Astrocyte of the cerebellum (primary cell): ENCODE data around the gene ANKRD62.

Experiments
- DNase-seq: peaks from one replicate; pipeline ENCODE4 v3.0.0-alpha.2; 2011; ENCODE audit warnings: low read depth
- H3K4me3 ChIP-seq: 2 replicates; pipeline ENCODE4 v1.5.1; 2011; ENCODE audit warnings: mild to moderate bottlenecking, low read depth, low read length, moderate library complexity
- CTCF ChIP-seq: IDR thresholded peaks from 2 replicates; pipeline ENCODE4 v1.5.1; 2012; ENCODE audit warnings: low read length, low read depth, moderate library complexity, mild to moderate bottlenecking; ENCODE audit errors: missing control alignments
- in situ Hi-C: cut with HindIII; loops from 2 replicates; pipeline ENCODE4 v1.10.0; 2017; ENCODE audit warnings: low sequenced_read_pairs

Gene ANKRD62

DNA sequence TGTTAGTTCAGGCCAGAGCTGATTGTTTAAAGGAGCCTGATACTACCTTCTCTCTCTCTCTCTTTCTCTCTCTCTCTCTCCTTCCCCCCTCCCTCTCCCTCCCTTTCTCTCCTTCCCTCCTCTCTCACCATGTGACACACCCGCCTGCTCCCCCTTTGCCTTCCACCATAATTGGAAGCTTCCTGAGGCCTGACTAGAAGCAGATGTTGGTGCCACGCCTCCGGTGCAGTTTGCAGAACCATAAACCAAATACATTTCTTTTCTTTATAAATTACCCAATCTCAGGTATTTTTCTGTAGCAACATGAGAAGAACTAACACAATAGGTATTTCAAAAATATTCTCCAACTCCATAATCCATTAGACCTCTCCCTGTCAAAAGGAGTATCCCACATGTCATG, 62.4 kb downstream of the ANKRD62 start:
- no peak overlapping the region for H3K4me3 ChIP-seq
- in situ Hi-C loops: no loop called here
- no peak for TF ChIP-seq CTCF
- no peak for DNase-seq

DNA sequence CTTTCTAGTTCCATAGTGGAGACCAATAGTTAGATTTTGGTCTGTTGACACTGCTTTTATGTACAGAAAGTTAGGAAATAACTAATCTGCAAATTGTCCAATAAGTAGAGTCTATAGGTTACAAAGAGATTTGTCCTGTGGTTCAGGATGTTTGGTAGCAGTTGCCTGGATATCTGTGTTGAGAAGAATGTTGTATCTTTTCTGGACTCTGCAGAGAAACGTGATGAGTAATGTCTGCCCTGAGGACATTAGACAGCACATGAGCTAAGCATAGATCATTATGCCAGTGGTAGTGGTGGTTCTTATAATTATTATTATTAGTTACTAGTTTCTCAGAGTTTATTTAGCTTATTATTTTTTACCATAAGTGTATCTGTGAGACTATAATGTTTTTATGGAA, 65.8 kb downstream of the ANKRD62 start:
- no peak for DNase-seq
- H3K4me3 ChIP-seq: no peak overlapping the region
- in situ Hi-C loops: no loop called here
- no peak for TF ChIP-seq CTCF

GRCh38 chr18:12162786-12163185, 69.1 kb downstream of the ANKRD62 start:
- DNase-seq: no peak
- TF ChIP-seq CTCF: no peak
- in situ Hi-C loops: no loop called here
- H3K4me3 ChIP-seq: no peak overlapping the region

DNA sequence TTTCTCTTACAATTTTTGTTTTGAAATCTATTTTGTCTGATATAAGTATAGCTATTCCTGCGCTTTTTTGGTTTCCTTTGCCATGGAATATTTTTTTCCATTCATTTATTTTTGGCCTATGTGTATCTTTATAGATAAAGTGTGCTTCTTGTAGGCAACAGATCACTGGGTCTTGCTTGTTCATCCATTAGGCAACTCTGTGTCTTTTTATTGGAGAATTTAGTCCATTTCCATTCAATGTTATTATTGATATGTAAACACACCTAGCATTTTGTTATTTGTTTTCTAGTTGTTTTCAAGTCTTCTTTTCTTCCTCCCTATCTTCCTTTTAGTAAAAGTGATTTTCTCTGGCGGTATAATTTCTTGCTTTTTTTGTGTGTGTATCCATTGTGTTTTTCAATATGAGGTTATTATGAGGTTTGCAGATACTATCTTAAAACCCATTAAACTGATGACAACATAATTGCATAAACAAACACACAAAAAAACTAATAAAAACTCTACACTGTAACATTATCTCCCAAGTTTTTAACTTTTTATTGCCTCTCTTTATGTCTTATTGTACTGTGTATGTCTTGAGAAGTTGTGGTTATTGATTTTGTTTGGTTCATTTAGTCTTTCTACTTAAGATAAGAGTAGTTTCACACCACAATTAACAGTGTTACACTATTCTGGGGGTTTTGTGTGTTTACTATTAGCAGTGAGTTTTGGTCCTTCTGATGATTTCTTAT, 71.6 kb downstream of the ANKRD62 start:
- DNase-seq: no peak
- no peak overlapping the region for H3K4me3 ChIP-seq
- in situ Hi-C loops: no loop called here
- no peak for TF ChIP-seq CTCF
